GM12878 (cell line): ENCODE results near the gene ZNF429. TPM values are rescaled to one million over a fixed set of nuclear protein-coding genes. Genes with fewer than 3 reads are reported as not detected.

ENCODE experiments used
- ATAC-seq: fragments of 200-7000 bp; cut with Tn5 transposase; 3 replicates; pipeline ENCODE4 v1.9.1; 2020; ENCODE audit warnings: mild to moderate bottlenecking, moderate library complexity
- BruUV-seq: library from RNA; stranded (reverse); fragments of 400-500 nt; replicated peaks from 2 replicates; lab custom pipeline; 2021; lab: Mats Ljungman, UMichigan
- CTCF ChIA-PET: fragments of 300-600 bp; sonication (Branson Sonifier 250); formaldehyde crosslinking; extraction: SDS; loops from one replicate; lab custom pipeline; 2021; ENCODE audit warnings: inconsistent platforms; lab: Yijun Ruan, JAX
- POLR2A ChIA-PET: fragments of 350-600 bp; formaldehyde crosslinking; extraction: SDS; loops from one replicate; lab custom pipeline; 2021; ENCODE audit warnings: inconsistent platforms; lab: Charles Lee
- RAD21 ChIA-PET: fragments of 300-600 bp; sonication (Branson Sonifier 250); formaldehyde crosslinking; loops from one replicate; lab custom pipeline; 2023; ENCODE audit warnings: antibody characterized with exemption; ENCODE audit not compliant: unreplicated experiment; lab: Charles Lee
- SMC1A ChIA-PET: fragments of 300-600 bp; sonication (Branson Sonifier 250); formaldehyde crosslinking; loops from one replicate; lab custom pipeline; 2023; ENCODE audit not compliant: unreplicated experiment, uncharacterized antibody; lab: Charles Lee
- DNase-seq: peaks from one replicate; pipeline ENCODE4 v3.0.0-alpha.2; 2011; ENCODE audit warnings: low read depth, low spot score
- FAIRE-seq: peaks from 3 replicates; lab custom pipeline; 2011; peaks lifted over from hg19 to GRCh38; lab: Jason Lieb, UNC
- H2AFZ ChIP-seq: 2 replicates; pipeline ENCODE4 v1.6.0; 2011; ENCODE audit warnings: low read depth, low read length, control low read depth; ENCODE audit not compliant: control insufficient read depth
- H3K27ac ChIP-seq: 2 replicates; pipeline ENCODE4 v1.5.1; 2011; ENCODE audit warnings: control low read depth; ENCODE audit not compliant: control insufficient read depth, insufficient read depth
- H3K27me3 ChIP-seq, 2 experiments: replicated peaks in 1 of 2; 2 replicates each; pipeline versions ENCODE4 v1.6.0 to v1.6.1; 2011; ENCODE audit warnings: low read length in 1 of 2; ENCODE audit not compliant: control insufficient read depth in 2 of 2, insufficient read depth in 2 of 2
- H3K36me3 ChIP-seq, 2 experiments: 2 replicates each; pipeline ENCODE4 v1.5.1; 2011; ENCODE audit warnings: low read length in 1 of 2; ENCODE audit not compliant: control insufficient read depth in 2 of 2, insufficient read depth in 2 of 2
- H3K4me1 ChIP-seq: 2 replicates; pipeline ENCODE4 v1.6.1; 2011; ENCODE audit warnings: mild to moderate bottlenecking, low read length, moderate library complexity, mixed read lengths; ENCODE audit not compliant: control insufficient read depth, insufficient read depth
- H3K4me2 ChIP-seq: 2 replicates; pipeline ENCODE4 v1.6.0; 2011; ENCODE audit warnings: control low read depth; ENCODE audit not compliant: control insufficient read depth, insufficient read depth
- H3K4me3 ChIP-seq: fragments of 200-600 bp; sonication (generic); 2 replicates; pipeline ENCODE4 v1.5.1; 2016
- H3K79me2 ChIP-seq: 2 replicates; pipeline ENCODE4 v1.6.0; 2011; ENCODE audit warnings: low read length; ENCODE audit not compliant: control insufficient read depth, insufficient read depth
- H3K9ac ChIP-seq: 2 replicates; pipeline ENCODE4 v1.8.0; 2011; ENCODE audit warnings: low read length, control low read depth, mixed read lengths; ENCODE audit not compliant: control insufficient read depth, insufficient read depth
- H3K9me3 ChIP-seq: replicated peaks from 3 replicates; pipeline ENCODE4 v1.5.1; 2011; ENCODE audit warnings: mild to moderate bottlenecking, low read length; ENCODE audit not compliant: control insufficient read depth, insufficient read depth
- H4K20me1 ChIP-seq: 2 replicates; pipeline ENCODE4 v1.6.0; 2011; ENCODE audit not compliant: control insufficient read depth, insufficient read depth
- ATF2 ChIP-seq: IDR thresholded peaks from 2 replicates; pipeline ENCODE4 v1.6.1; 2012; ENCODE audit warnings: low read length, inconsistent platforms
- CBX5 ChIP-seq: sonication (generic); IDR thresholded peaks from 2 replicates; pipeline ENCODE4 v1.6.1; 2016; ENCODE audit warnings: low read depth, moderate library complexity, mild to moderate bottlenecking, inconsistent platforms
- E2F8 ChIP-seq: fragments of 450-650 bp; IDR thresholded peaks from 2 replicates; pipeline ENCODE4 v1.6.1; 2018; ENCODE audit warnings: mild to moderate bottlenecking, low read depth, moderate library complexity; ENCODE audit not compliant: partially characterized antibody
- EZH2 ChIP-seq: IDR thresholded peaks from 2 replicates; pipeline ENCODE4 v1.6.1; 2012; ENCODE audit warnings: low read depth, mild to moderate bottlenecking, control low read depth, inconsistent platforms, low read length, borderline replicate concordance; ENCODE audit not compliant: control insufficient read depth
- FOXM1 ChIP-seq: IDR thresholded peaks from 2 replicates; pipeline ENCODE4 v1.6.1; 2012; ENCODE audit warnings: low read depth, mild to moderate bottlenecking, inconsistent platforms, low read length, moderate library complexity
- PBX3 ChIP-seq: IDR thresholded peaks from 2 replicates; pipeline ENCODE4 v1.6.1; 2011; ENCODE audit warnings: mild to moderate bottlenecking, low read depth, low read length, moderate library complexity; ENCODE audit not compliant: insufficient replicate concordance
- PML ChIP-seq: IDR thresholded peaks from 2 replicates; pipeline ENCODE4 v1.6.1; 2012; ENCODE audit warnings: low read length, inconsistent platforms
- SKIL ChIP-seq: fragments of 450-650 bp; IDR thresholded peaks from 2 replicates; pipeline ENCODE4 v1.6.1; 2017; ENCODE audit warnings: mild to moderate bottlenecking, low read depth, inconsistent platforms; ENCODE audit not compliant: poor library complexity, severe bottlenecking
- SMAD1 ChIP-seq: fragments of 450-650 bp; IDR thresholded peaks from 2 replicates; pipeline ENCODE4 v1.6.1; 2018; ENCODE audit warnings: mild to moderate bottlenecking, low read depth; ENCODE audit not compliant: partially characterized antibody
- WGBS: methylation state at CpG from one replicate; pipeline ENCODE4 v1.1.6; 2016; ENCODE audit warnings: low lambda C conversion rate; ENCODE audit not compliant: insufficient replicate concordance, insufficient coverage; ENCODE audit errors: missing lambda C conversion rate; 5-methylcytosine and 5-hydroxymethylcytosine counted together
- in situ Hi-C: fragments of 300-500 bp; cut with MboI; formaldehyde crosslinking; loops from 9 replicates; pipeline ENCODE4 v1.14.3; 2018; ENCODE audit warnings: mixed read lengths
- intact Hi-C: fragments of 100-400 bp; cut with micrococcal nuclease; formaldehyde crosslinking; loops from one replicate; pipeline ENCODE4 v1.14.2; 2022; ENCODE audit not compliant: unreplicated experiment
- polyA plus RNA-seq, 11 experiments: library from polyadenylated mRNA; depleted of rRNA in 4 of 11; unstranded in 6 of 11; stranded (reverse) in 5 of 11; fragments of >200 nt; fragmentation: Nextera tagmentation in 4 of 11; fragmentation: Illumina TruSeq in 1 of 11; extraction: Ambion mirVana in 4 of 11; extraction: Trizol in 1 of 11; gene quantifications; 1 replicate in 1 of 11; 2 replicates in 10 of 11; pipeline versions ENCODE4 v1.2.1 to v1.2.3, GENCODE V29; 2011 to 2016; ENCODE audit warnings: inconsistent platforms in 2 of 11, missing spikeins in 2 of 11, low read depth in 1 of 11
- total RNA-seq, 4 experiments: library from RNA; depleted of rRNA in 3 of 4; stranded (reverse); fragments of >200 nt in 3 of 4; fragmentation: Illumina TruSeq in 1 of 4; extraction: Trizol in 1 of 4; gene quantifications; 2 replicates each; pipeline versions ENCODE4 v1.2.1 to v1.2.3, GENCODE V29; 2013 to 2021

ZNF429 gene
- total and polyA plus RNA-seq, 10 of the 15 experiments (the other 5 are each of a cell fraction or from before 2014, with no cell fraction given): 1.4 to 4.3 (median 2.8) TPM

GRCh38 chr19:21519488-21519887 lies 14.1 kb downstream of the ZNF429 start:
- POLR2A ChIA-PET: interaction anchor here (0.6 kb wide), 1 partner anchor 289 kb away, joined by 5 read pairs; no protein-coding TSS in a partner anchor
- Histone ChIP-seq H3K4me2 (no peak overlapping the region), H3K27me3 (no peaks in the 10 kb centered on the region), H3K36me3 (no peaks in the 10 kb centered on the region; a peak in 1 of 4 replicates), H3K9ac (no peak overlapping the region), H3K4me3 (no peak overlapping the region), H2AFZ (no peak overlapping the region), H4K20me1 (no peaks in the 10 kb centered on the region), H3K79me2 (no peaks in the 10 kb centered on the region), H3K27ac (no peak overlapping the region), H3K4me1 (no peaks in the 10 kb centered on the region), H3K9me3 (peaks cover 6% of the 10 kb centered on the region; the same call in 2 of the 3 replicates)
- RAD21 ChIA-PET: no interaction called here
- intact Hi-C loops: no loop called here
- CTCF ChIA-PET: no interaction called here
- no TSS peak for BruUV-seq
- SMC1A ChIA-PET: no interaction called here
- no peak for ATAC-seq
- in situ Hi-C loops: no loop called here
- WGBS: 78% methylated on average over 2 of the region's 2 CpGs
- no peak for DNase-seq
- TF ChIP-seq EZH2: no peak
- no peak for TF ChIP-seq FOXM1
- TF ChIP-seq CBX5: peak; percentile 84; the same call in 1 of the 2 replicates
- TF ChIP-seq PML: no peak
- no peak for TF ChIP-seq PBX3
- no peak for FAIRE-seq

- no peak for FAIRE-seq
- no peaks in the 10 kb centered on the region for H3K4me1 ChIP-seq
- intact Hi-C loops: no loop called here
- H3K27ac ChIP-seq: no peak overlapping the region
- no peak for DNase-seq
- RAD21 ChIA-PET: no interaction called here
- no TSS peak for BruUV-seq
- no peaks in the 10 kb centered on the region for H3K36me3 ChIP-seq
- no peak for ATAC-seq
- no peak overlapping the region for H3K4me2 ChIP-seq
- in situ Hi-C loops: no loop called here
- POLR2A ChIA-PET: no interaction called here
- H3K4me3 ChIP-seq: no peak overlapping the region
- SMC1A ChIA-PET: no interaction called here
- no peak overlapping the region for H2AFZ ChIP-seq
- H4K20me1 ChIP-seq: no peaks in the 10 kb centered on the region
- H3K9me3 ChIP-seq: no peaks in the 10 kb centered on the region; the same call in 1 of the 3 replicates
- no peak overlapping the region for H3K9ac ChIP-seq
- no peaks in the 10 kb centered on the region for H3K27me3 ChIP-seq
- 91% methylated on average over 3 of the region's 3 CpGs for WGBS
- CTCF ChIA-PET: no interaction called here
- H3K79me2 ChIP-seq: no peaks in the 10 kb centered on the region
- TF ChIP-seq E2F8 (no peak), ATF2 (no peak), SKIL (no peak), SMAD1 (no peak)
These were observed 27.5 kb downstream of the ZNF429 start for GRCh38 chr19:21532904-21533303.
